Measurements from ENCODE around the gene CFAP61.
A peak's percentile ranks its signal among the peaks of the same experiment; 100 is the strongest.

Gene CFAP61

DNA sequence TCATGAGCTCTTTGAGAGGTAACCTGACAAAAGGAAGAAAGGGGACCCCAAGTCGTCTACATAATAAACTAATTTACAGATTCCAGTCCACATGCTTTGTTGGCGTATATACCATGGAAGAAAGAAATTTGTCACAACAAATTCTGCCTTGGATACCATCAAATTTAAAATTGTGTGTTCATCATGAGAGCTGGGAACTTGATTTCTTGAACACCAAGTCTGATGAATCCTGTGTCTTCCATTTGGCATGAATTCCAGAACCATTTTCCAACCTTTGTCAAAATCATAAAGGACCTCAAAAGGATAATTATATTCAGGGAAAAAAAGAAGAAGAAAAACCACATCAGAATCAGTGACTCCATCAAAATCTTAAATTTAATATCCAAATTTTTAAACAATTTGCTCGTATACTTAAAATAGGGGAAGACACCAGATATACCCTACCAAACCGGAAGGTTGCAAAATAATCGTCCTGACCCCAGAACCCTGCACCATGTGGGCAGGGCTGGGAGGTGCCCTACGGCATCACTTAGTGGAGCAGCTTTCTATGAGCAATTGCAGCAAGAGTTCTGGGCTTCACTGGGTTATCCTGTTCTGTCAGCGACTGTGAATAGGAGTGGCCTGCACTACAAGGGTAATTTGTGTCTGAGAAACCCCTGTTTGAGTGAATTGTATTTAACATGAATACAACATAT, 241.5 kb downstream of the CFAP61 start:
- no peak for DNase-seq

DNA sequence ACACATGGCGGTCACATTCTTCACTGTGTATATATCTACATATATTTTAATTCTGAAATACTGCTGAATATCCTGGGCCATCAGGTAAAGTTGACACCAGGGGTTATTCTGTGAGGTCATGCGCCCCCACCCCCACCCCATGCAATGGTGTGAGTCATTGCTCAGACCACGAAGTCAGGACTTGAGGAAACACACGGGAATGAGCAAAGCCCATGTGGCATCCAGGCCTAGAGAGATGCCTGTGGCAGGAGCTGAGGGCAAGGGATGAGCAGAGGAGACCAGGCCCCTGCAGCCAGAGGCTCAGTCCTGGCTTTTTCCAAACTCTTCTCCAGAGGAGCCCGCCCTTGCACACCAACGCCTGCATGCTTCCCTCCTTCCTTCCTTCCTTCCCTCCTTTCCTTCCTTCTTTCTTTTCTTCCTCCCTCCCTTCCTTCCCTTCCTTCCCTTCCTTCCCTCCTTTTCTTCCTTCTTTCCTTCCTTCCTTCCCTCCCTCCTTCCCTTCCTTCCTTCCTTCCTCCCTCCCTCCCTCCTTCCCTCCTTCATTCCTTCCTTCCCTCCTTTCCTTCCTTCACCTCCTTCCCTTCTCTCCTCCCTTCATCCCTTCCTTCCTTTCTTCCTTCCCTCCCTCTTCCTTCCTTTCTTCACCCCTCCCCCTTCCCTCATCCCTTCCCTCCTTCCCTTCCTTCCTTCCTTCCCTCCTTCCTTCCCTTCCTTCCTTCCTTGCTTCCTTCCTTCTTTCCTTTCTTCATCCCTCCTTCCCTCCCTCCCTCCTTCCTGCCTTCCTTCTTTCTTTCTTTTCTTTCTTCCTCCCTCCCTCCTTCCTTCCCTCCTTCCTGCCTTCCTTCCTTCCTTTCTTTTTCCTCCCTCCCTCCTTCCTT, 243.5 kb downstream of the CFAP61 start:
- no peak for DNase-seq

DNA sequence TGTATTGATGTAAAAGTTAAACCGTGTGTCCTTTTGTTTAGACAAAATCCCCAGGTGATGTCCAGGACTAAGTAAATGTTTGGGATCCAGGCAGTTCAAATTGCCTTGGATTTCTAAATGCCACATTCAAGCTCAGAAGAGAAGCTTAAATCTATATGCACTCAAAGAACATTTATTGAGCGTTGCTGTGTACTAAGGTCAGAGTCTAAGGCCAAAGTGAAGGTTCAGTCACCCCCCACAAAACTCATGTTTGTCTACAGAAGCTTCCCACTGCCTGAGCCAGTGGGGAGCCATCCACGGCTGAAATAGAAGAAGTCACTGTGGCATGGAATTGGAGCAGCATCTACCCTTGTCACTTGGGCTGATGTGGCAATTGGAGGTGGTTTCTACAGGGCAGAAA, 244.8 kb downstream of the CFAP61 start:
- DNase-seq = no peak

DNA sequence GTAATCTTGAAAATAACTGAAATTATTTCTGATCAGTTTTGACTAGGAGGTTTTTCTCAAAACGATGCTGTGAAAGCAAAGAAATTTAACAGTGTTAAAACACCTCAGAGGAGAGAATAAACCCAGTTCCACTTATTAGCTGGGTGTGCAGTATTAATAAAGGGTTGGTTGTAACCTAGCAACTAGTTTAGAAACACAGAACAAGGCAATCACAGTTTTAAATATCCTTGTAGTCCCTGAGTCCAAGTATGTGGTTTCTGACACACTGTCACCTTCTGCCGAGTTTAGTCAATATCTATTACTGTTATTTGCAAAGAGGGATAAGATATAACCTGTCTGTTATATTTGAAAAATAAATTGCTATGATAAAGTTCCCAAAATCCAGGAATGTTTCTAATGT, 245.4 kb downstream of the CFAP61 start:
- DNase-seq = no peak

DNA sequence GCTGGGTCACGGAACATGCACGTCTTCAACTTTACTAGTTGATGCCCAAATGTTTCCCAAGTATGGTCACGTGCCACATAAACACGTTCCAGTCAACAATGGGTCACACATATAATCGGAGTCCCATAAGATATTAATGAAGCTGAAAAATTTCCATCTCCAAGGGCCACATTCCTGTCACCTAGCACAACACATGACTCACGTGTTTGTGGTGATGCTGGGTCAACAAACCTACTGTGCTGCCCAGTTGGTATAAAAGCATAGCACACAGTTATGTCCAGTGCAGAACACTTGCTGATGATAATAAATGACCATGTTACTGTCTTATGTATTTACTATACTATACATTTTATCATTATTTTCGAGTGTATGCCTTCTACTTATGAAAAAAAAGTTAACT, 247.6 kb downstream of the CFAP61 start:
- no peak for DNase-seq

DNA sequence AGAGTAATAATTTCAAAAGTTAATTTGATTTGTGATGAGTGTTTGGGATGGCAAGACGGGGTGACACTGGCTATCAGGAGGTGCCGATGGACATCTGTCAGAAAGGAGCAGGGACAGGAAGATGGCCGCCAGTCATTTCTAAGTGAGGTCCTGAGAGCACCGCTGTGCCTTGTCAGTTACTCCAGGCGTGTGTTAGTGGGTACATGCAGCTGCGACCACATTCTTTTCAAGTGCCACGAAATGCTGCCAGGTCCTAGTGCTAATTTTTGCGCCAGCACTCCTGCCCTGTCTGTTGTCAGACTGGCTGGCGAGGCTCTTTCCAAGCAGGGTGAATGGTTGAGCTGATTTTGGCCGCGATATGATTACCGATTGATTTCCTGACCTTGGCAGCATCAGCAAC, 251.0 kb downstream of the CFAP61 start:
- DNase-seq = no peak

DNA sequence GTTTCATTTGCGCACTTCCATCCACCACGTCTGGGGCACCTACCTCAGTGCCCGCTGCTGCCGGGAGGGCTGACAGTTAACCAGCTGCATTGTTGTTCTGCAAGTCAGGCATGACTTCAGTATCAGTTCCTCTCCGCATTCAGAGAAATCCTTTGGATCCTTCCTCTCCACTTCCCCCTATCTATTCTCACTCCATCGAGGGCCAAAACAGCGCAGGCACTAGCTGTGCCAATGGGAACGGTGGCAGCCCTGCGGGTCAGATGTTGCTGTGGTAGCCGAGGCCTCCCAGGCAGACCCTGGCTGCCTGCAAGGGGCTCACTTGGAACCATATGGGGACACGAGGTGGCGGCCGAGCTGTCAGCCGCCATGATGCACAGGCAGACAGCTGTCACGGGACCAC, 251.4 kb downstream of the CFAP61 start:
- no peak for DNase-seq

DNA sequence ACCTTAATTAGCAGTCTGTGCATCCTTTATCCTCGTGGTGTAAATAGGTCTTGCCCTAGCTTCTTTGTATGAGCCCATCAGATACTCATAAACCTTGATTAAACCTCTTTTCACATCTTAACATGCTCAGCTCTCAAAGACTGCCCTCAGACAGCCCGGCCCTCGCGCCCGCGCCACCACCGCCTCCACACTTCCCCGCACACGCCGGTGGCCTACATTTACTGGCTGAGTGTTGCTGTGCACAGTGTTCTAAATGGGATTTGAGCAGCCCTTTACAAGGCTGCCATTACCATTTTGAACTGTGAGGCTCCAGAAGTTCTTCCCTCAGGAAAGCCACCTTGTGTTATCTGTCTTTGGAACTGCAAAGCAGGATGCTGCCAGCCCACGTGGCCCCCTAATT, 252.6 kb downstream of the CFAP61 start:
- DNase-seq = no peak

DNA sequence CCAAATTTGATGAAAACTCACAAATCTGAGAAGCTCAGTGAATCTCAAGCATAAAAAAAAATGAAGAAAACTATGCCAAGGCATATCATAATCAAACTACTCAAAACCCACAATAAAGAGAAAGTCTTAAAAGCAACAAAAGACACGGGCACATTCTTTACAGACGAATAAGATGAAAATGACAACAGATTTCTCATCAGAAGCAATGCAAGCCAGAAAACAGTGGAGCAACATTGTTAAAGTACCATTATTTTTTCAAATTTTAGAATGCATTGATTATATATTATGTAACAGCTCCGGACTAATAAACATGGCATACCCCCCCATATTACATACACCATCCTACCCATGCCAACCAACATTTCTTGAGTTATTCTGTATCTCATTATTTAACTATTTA, 260.2 kb downstream of the CFAP61 start:
- no peak for DNase-seq

DNA sequence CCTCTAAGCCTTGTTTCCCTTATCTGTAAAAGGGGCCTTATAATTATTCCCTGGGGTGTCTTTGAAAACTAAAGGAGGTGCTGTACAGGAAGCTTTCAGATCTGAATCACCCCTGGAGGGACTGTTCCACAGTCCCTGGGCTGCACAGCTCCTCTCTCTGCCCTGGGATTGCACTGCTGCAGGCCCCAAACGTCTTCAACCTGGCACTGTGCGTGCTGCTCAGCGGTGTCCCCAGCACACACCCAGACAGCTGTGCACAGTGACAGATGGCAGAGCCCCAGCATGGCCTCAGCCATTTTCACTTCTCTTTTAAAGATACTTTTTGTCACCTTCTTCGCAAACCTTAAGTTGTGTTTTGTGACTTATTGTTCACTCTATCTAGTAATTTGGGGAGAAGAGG, 264.9 kb downstream of the CFAP61 start:
- no peak for DNase-seq

DNA sequence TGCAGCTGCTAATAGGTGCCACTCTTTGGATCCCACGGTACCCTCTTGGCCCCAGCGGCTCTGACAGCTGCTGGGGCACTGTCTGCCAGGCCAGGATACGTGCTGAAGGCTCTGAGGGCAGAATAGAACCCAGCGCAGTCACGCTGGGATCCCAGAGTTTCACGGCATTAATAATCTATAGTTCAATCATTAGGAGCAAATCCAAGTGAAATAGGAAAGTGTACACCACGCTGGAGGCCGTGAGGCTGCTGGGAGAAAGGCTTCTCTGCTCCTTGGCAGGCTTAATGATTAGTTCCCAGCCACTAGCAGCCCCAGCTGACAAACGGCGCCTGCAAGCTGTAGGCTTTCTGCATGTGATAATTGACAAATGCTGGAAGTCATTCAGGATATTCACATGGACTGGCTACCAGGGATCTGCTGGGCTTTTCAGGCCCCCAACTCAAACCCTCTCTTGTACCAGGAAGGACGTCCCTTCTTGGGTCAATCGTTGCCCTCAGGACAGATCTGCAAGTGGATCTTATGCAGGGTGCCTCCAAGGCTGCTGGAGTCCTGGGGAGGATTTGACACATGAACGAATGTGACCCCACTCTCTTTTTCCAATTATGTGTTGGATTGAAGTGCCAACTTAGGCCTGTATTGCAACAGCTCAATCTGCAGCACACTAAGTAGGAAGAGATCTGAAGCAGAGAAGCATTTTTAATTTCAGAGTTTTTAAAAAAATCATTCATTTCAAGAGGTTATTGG, 265.5 kb downstream of the CFAP61 start:
- DNase-seq = no peak

DNA sequence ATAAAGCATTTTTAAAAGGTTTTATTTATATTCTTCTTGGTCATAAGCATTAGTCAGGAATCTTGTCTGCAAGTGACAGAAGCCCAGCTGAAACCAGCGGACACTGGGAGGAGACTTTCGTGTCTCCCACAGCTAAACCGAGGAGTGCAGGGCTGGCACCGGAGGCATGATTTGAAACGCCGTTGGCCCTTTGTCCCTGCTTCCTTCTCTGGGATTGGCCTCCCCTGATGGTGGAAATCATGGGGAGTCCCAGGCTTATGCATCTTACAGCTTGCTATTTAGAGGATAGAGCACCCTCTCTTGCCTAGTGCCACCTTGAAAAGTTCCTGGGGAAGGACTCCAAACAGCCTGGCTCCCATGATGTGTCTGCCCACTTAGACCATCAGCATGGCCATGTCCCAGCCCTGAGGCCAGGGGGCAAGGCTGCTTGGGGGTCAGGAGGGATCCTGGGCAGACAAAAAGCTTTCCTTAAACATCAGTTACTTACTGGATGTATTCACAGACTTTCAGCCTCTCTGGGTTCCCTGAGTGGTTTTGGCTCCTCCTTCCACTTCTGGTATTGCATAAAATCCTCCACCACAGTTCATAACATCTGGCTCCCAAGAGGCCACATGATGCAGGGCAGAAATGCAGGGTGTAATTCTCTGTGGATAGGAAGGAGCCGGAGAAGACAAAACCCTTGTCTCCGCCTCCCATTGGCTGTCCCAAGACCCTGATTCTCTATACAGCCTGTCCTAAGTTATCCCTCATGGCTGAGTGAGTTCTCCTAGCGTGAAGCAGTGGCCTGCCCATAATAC, 266.2 kb downstream of the CFAP61 start:
- DNase-seq = no peak

DNA sequence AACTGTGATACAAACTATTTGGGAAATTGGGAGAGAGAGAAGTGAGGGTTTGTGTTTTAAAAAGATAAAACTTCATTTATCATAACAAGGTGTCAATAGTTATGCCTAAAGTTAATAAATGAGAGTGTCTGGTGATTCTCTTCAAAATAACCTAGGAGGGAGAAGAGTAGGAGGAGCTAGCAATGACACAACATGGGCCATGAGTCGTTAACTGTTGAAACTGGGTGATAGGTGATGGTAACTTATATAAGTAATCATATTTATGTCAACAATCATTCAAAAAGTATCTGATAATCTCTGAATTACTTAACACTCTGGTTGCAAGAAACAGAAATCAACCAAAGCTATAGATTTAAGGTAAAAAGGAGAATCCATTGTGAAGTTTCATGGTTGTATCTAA, 268.8 kb downstream of the CFAP61 start:
- DNase-seq = no peak

DNA sequence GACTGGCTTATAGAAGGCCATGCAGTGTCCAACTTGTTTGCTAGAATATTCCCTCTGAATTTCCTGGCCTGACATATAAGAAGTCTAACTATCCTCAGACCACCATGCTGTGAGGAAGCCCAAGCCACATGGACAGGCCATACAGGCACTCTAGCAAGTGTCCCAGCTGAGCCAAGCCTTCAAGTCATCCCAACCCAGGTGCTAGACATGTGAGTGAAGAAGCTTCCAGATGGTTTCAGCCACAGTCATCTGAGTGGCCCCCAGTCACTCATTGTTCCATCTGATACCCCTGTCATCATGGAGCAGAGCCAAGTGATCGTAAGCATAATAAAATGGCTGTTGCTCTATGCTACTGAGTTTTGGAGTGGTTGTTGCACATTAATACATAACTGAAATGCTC, 269.6 kb downstream of the CFAP61 start:
- no peak for DNase-seq

DNA sequence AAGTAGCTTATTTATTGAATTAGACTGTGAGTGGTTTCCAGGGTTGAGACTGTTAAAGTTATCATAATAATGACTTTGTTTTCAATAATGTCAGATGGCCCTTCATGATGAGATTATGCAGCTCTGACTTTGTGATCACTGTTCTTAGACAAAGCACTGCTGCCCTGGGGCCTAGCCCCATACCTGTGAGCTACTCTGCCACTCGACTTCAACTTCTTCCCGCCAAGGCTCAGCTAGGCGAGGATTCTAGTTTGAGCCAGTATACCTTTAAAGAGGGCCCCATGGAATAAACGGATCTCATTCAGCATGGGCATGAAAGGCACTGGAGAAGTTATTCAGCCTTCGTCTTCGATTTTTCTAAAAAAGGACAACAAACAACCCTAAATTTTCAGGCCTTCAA, 270.6 kb downstream of the CFAP61 start:
- no peak for DNase-seq

DNA sequence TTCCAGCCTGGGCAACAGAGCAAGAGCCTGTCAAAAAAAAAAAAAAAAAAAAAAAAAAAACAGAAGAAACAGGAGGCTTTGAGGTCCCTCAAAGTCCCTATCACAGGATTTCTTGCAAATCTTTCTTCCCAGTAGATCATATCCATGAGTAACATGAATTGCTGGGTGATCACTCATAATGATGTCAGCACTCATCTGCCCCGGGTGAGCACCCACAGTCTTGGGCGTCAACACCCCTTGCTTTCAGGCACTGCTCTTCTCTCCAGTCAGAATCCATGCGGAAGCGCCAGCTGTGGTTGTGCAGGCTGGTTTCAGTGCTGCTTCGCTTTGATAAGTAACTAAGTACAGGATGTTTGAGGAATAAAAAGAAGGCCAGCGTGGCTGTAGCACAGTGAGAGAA, 275.4 kb downstream of the CFAP61 start:
- DNase-seq = no peak

DNA sequence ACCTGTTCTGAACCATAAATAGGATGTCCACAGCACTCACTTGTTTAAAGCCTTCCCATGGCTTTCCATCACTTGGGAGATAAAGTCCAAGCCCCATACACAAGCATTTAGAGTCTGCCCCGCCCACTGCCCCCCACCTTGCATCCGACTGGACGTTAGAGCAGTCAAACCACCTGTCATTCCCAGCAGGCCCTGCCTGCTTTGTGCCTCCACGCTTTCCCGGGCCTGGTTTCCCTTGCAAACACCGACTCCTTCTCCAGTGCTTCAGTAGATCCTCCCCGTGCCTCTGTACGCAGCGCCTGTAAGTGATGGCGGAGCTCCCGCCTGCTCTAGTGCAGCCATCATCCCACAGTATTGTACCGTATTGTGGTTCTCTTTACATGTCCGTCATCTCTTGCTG, 277.2 kb downstream of the CFAP61 start:
- no peak for DNase-seq

DNA sequence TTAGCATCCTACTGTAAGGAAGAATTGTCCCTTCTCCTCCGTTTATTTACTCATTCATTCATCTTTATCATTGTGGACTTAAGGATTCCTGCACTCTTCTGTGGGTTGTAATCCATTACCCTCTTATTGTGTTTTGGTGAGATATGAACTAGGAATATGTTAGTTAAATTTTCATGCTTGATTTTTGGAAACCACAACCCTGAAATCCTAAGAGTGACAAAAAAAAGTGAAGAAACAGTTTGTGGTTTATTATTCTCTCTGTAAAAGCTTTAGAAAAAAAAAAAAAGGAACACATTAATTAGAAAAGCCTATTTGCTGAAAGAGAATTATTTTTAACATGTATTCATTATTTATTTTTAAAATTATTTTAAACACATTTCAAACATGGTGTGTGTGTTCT, 278.8 kb downstream of the CFAP61 start:
- DNase-seq = no peak

DNA sequence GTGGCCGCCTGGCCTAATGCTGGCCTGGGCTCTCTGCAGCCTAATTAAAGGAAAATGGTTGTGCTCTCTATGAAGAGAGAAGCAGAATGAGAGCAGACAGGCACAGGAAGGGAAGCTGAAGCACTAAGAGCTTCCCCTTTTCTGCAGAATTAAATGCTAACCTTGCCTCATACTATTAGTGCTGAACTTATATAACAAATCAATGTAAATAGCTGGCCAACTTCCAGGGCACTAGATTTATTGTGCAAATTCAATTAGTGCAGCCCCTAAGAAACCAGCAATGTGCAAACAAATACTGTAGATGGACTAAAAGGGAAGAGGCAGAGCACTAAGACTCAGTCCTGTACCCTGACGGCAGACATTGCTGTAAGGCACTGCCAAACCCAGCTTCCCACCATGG, 279.5 kb downstream of the CFAP61 start:
- no peak for DNase-seq

DNA sequence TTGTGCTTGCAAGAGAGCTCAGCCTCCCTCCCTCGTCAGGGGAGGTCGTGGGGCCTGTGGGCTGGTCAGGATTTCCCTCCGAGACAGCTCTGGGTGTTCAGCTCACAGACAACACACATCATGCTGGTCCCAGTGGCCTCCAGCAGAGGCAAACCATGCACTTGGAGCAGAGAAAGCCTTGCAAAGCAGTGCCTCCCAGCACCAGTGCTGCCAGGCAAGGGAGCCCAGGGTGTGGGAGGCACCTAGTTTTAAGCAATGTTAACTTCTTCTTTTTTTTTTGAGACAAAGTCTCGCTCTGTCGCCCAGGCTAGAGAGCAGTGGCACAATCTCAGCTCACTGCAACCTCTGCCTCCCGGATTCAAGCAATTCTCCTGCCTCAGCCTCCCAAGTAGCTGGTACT, 281.5 kb downstream of the CFAP61 start:
- no peak for DNase-seq

DNA sequence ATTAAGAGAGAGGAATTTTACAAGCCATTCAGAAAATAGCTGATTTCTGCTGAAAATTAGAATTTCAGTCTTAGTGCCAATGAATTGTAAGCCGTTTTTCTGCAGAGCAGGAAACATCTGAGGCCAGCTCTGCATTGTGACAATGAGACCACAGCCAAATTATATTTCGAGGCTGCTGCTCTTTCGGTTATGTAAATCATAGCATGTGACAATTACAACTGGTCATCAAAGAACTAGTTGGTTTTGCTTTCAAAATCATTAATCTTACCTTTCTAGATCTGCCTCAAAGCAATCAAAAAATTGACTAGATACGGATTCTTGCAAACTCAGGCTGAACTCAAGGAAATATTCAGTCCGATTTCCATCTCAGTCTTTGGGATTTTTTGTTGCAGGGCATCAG, 282.2 kb downstream of the CFAP61 start:
- peak; percentile 1 for DNase-seq

DNA sequence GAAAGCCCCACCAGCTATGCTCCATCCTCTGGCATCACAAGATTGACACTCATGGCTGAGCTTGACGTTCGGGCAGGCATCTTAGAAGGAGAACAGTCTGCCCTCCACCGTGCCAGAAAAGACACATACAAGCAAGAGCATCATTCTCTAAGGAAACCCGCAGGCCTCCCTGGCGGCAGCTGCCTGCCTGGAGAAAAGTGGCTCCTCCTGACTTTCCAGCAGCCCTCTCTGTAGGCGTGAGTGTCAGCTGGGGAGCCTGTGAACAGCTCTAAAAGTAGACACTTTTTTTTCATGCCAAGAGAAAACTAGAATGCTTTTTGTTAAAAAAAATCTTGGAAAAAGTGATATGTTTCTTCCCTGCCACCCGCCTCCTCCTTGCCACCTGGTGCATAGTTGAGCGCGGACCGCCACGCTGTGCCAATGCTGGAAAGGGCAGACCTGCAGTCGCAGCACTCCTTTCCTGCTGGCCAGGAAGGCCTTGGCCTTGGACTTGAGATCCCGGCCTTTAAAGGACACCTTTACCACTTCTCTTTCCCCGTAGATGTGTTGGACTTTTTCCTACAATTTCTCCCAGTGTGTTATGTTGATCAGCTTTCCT, 285.9 kb downstream of the CFAP61 start:
- DNase-seq = no peak

DNA sequence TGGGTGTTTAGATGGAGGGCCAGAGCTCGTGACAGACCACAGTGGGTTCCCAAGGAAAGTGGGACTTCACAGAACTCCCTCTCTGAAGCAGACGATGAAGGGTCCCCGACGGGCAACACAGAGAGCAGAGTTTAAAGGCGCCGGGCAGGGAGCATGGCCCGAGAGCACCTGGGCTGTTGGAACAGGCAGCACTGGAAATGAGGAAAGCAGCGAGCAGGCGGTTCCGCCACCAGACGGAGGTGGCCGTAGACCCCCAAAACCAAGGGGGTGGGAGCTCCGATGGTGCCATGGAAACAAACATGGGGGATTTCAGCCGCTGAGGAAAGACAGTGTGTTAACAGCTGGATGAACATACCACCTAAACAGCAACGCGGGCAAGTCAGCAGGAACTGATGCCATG, 288.1 kb downstream of the CFAP61 start:
- no peak for DNase-seq
